BE2C (cell line): ENCODE measurements around the gene ANK3.

Source experiments
- DNase-seq: peaks from one replicate; pipeline ENCODE4 v3.0.0-alpha.2; 2020
- H3K27me3 ChIP-seq: fragments of 250-450 bp; sonication (Bioruptor Pico); 2 replicates; pipeline ENCODE4 v1.5.1; 2020; ENCODE audit warnings: mild to moderate bottlenecking
- H3K36me3 ChIP-seq: fragments of 250-450 bp; sonication (Bioruptor Pico); 2 replicates; pipeline ENCODE4 v1.5.1; 2020; ENCODE audit warnings: mild to moderate bottlenecking
- H3K4me1 ChIP-seq: fragments of 250-450 bp; sonication (Bioruptor Pico); 2 replicates; pipeline ENCODE4 v1.5.1; 2020
- H3K4me3 ChIP-seq: 2 replicates; pipeline ENCODE4 v1.5.1; 2011; ENCODE audit warnings: low read depth, low read length
- H3K9me3 ChIP-seq: fragments of 250-450 bp; sonication (Bioruptor Pico); 2 replicates; pipeline ENCODE4 v1.5.1; 2020
- TF ChIP-seq, protein P1 (sequence below): IDR thresholded peaks from 2 replicates; pipeline ENCODE4 v1.5.1; 2012; ENCODE audit warnings: mild to moderate bottlenecking, low read depth, low read length

ANK3 gene

GRCh38 chr10:60137292-60137992 lies 252.2 kb downstream of the ANK3 start:
- TF ChIP-seq, protein P1, sequence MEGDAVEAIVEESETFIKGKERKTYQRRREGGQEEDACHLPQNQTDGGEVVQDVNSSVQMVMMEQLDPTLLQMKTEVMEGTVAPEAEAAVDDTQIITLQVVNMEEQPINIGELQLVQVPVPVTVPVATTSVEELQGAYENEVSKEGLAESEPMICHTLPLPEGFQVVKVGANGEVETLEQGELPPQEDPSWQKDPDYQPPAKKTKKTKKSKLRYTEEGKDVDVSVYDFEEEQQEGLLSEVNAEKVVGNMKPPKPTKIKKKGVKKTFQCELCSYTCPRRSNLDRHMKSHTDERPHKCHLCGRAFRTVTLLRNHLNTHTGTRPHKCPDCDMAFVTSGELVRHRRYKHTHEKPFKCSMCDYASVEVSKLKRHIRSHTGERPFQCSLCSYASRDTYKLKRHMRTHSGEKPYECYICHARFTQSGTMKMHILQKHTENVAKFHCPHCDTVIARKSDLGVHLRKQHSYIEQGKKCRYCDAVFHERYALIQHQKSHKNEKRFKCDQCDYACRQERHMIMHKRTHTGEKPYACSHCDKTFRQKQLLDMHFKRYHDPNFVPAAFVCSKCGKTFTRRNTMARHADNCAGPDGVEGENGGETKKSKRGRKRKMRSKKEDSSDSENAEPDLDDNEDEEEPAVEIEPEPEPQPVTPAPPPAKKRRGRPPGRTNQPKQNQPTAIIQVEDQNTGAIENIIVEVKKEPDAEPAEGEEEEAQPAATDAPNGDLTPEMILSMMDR, result no peak
- H3K27me3 ChIP-seq, result no peaks in the 10 kb centered on the region
- H3K4me1 ChIP-seq, result no peaks in the 10 kb centered on the region
- no peak for DNase-seq
- no peaks in the 10 kb centered on the region for H3K36me3 ChIP-seq
- H3K9me3 ChIP-seq, result no peaks in the 10 kb centered on the region
- no peak overlapping the region for H3K4me3 ChIP-seq

DNA sequence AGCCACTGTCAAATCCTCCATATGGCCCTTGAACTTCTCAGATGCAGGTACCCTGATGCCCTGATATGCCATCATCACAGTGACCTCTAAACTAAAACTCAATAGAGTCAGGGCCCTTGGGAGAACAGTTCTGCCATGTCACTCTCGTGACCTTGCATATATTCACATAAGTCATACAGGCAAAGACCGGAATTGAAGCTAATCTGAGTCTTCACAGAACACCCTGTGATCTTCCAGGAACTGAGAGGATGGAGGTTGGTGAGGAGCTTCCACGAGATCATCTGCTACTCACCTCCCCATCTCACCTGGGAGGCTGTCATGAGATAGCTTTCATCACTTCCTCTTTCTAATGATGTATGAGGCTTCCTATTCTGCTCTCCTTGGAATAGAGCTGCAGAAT lies 254.7 kb downstream of the ANK3 start:
- Histone ChIP-seq H3K27me3 (no peaks in the 10 kb centered on the region), H3K36me3 (no peaks in the 10 kb centered on the region), H3K9me3 (no peaks in the 10 kb centered on the region), H3K4me3 (no peak overlapping the region), H3K4me1 (0 out of 2 replicates have a peak, but pooled peaks cover 3% of the 10 kb centered on the region)
- TF ChIP-seq, protein P1, result no peak
- no peak for DNase-seq

DNA sequence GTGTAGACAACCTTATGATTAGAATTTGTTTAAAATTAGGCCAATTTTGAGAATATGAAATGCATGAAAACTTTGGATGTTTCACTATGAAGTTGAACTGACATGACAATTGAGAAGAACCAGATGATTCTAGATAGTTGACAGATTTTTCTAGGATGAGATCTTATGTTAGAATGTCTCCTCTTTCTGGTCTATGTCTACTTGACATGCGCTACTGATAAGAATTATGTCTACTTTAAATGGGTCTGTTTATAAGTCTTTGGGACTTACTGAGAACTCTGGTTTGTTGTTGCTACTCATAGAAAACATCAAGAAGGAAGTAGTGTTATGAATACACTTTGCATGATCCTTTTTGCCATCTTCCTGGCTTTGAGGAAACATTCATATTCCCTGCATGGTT lies 255.1 kb downstream of the ANK3 start:
- H3K4me1 ChIP-seq, result 0 out of 2 replicates have a peak, but pooled peaks cover 6% of the 10 kb centered on the region
- no peak for DNase-seq
- no peak overlapping the region for H3K4me3 ChIP-seq
- TF ChIP-seq, protein P1, result no peak
- H3K27me3 ChIP-seq, result no peaks in the 10 kb centered on the region
- no peaks in the 10 kb centered on the region for H3K36me3 ChIP-seq
- no peaks in the 10 kb centered on the region for H3K9me3 ChIP-seq

DNA sequence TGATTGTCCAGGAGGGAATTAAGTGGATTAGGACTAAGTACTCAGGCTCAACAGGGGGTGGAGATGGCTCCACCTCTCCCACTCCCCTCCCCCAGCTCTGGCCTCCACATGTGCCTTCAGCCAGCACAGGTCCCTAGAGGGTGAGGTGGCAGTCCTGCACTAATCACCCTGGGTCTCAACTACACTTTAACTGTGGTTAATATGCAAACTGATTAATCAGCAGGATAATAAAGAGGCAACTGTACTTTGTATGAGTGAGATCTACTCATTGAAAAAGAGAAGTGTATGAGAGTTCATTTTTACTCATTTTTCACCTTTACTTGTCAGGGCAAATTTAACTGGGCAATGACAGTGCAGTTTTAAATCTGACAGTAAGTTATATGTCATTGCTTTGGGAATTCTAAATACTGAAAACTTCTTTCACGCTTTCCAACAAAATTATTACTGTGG lies 259.5 kb downstream of the ANK3 start:
- Histone ChIP-seq H3K36me3 (no peaks in the 10 kb centered on the region), H3K4me3 (no peak overlapping the region), H3K27me3 (no peaks in the 10 kb centered on the region), H3K9me3 (no peaks in the 10 kb centered on the region), H3K4me1 (0 out of 2 replicates have a peak, but pooled peaks cover 6% of the 10 kb centered on the region)
- TF ChIP-seq, protein P1, result no peak
- DNase-seq, result peak; percentile 44

- TF ChIP-seq, protein P1, result no peak
- no peak overlapping the region for H3K4me3 ChIP-seq
- no peaks in the 10 kb centered on the region for H3K9me3 ChIP-seq
- H3K4me1 ChIP-seq, result 0 out of 2 replicates have a peak, but pooled peaks cover 6% of the 10 kb centered on the region
- H3K27me3 ChIP-seq, result no peaks in the 10 kb centered on the region
- H3K36me3 ChIP-seq, result no peaks in the 10 kb centered on the region
- no peak for DNase-seq
Measured at GRCh38 chr10:60125895-60126294, 263.8 kb downstream of the ANK3 start.

- Histone ChIP-seq H3K9me3 (no peaks in the 10 kb centered on the region), H3K27me3 (no peaks in the 10 kb centered on the region), H3K36me3 (no peaks in the 10 kb centered on the region), H3K4me1 (no peaks in the 10 kb centered on the region), H3K4me3 (no peak overlapping the region)
- DNase-seq, result no peak
- TF ChIP-seq, protein P1, result no peak
Measured at GRCh38 chr10:60124536-60124935, 265.1 kb downstream of the ANK3 start.
